Fibroblast of mammary gland (primary cell): ENCODE results near the gene TMUB1.

ENCODE experiments used
- DNase-seq: peaks from one replicate; pipeline ENCODE4 v3.0.0-alpha.2; 2010; ENCODE audit warnings: low read depth
- H3K4me3 ChIP-seq: 2 replicates; pipeline ENCODE4 v1.5.1; 2011; ENCODE audit warnings: low read depth, mild to moderate bottlenecking, low read length, moderate library complexity; ENCODE audit not compliant: control insufficient read depth
- CTCF ChIP-seq: conservative IDR thresholded peaks from 2 replicates; pipeline ENCODE4 v1.5.1; 2011; ENCODE audit warnings: low read depth, low read length, inconsistent platforms; ENCODE audit not compliant: control insufficient read depth, insufficient read depth

The TMUB1 gene

GRCh38 chr7:151110941-151111645 is 27.8 kb upstream of the TMUB1 start:
- H3K4me3 ChIP-seq = no peak overlapping the region
- TF ChIP-seq CTCF = peak; percentile 85
- DNase-seq = peak; percentile 65

- H3K4me3 ChIP-seq = no peak overlapping the region
- no peak for TF ChIP-seq CTCF
- no peak for DNase-seq
These were observed 27.1 kb upstream of the TMUB1 start for GRCh38 chr7:151110236-151110940.

- DNase-seq = peak; percentile 68
- TF ChIP-seq CTCF = no peak
- H3K4me3 ChIP-seq = no peak overlapping the region
These were observed 26.1 kb upstream of the TMUB1 start for GRCh38 chr7:151109094-151110048.

GRCh38 chr7:151107882-151108281 is 24.6 kb upstream of the TMUB1 start:
- H3K4me3 ChIP-seq = no peak overlapping the region
- no peak for DNase-seq
- TF ChIP-seq CTCF = no peak

GRCh38 chr7:151104411-151105235 is 21.3 kb upstream of the TMUB1 start:
- TF ChIP-seq CTCF = no peak
- peak; percentile 92 for DNase-seq
- no peak overlapping the region for H3K4me3 ChIP-seq

- no peak for TF ChIP-seq CTCF
- H3K4me3 ChIP-seq = no peak overlapping the region
These were observed 20.7 kb upstream of the TMUB1 start for GRCh38 chr7:151103973-151104372.

More at GRCh38 chr7:151103973-151104372, 20.7 kb upstream of the TMUB1 start:
- DNase-seq = no peak
